DOHH2 (cell line): ENCODE results near the gene LEAP2.

Experiments
- CTCF ChIP-seq: fragments of 200-600 bp; sonication (generic); IDR thresholded peaks from one replicate; pipeline ENCODE4 v1.5.1; 2014; ENCODE audit warnings: antibody characterized with exemption, mild to moderate bottlenecking, low read depth, low read length; ENCODE audit not compliant: poor library complexity, severe bottlenecking
- EZH2phosphoT487 ChIP-seq: fragments of 200-600 bp; sonication (generic); IDR thresholded peaks from 2 replicates; pipeline ENCODE4 v1.6.1; 2017; ENCODE audit warnings: borderline replicate concordance, mild to moderate bottlenecking, antibody characterized with exemption, low read length, moderate library complexity, mixed read lengths

- TF ChIP-seq CTCF: no peak
- no peak for TF ChIP-seq EZH2phosphoT487
These were observed 16.0 kb downstream of the LEAP2 start for GRCh38 chr5:132889501-132889900.
